K562 (cell line): ENCODE measurements around the gene TMEM243. TPM values are rescaled to one million over a fixed set of nuclear protein-coding genes. Genes with fewer than 3 reads are reported as not detected.

Experiments used
- ATAC-seq: fragments of 200-7000 bp; cut with Tn5 transposase; 3 replicates; pipeline ENCODE4 v1.9.1; 2020; ENCODE audit warnings: moderate library complexity
- BruUV-seq: library from RNA; stranded (reverse); fragments of 400-500 nt; replicated peaks from 2 replicates; lab custom pipeline; 2021; lab: Mats Ljungman, UMichigan
- CTCF ChIA-PET: fragments of 300-600 bp; formaldehyde crosslinking; extraction: SDS; loops from one replicate; lab custom pipeline; 2021; ENCODE audit warnings: low intra/inter-chr PET ratio; lab: Yijun Ruan, JAX
- POLR2A ChIA-PET: fragments of 300-600, 350-650 bp; sonication (Branson Sonifier 250); formaldehyde crosslinking; extraction: SDS; loops from one replicate; lab custom pipeline; 2021; ENCODE audit warnings: antibody characterized with exemption, inconsistent platforms; lab: Yijun Ruan, JAX
- DNase-seq, 4 experiments: peaks; one replicate each; pipeline versions ENCODE4 v3.0.0 to v3.0.0-alpha.2; 2011 to 2018; ENCODE audit warnings: low spot score in 3 of 4, mixed read lengths in 3 of 4; ENCODE audit errors: extremely low read depth in 1 of 4
- FAIRE-seq: peaks from 2 replicates; lab custom pipeline; 2011; peaks lifted over from hg19 to GRCh38; lab: Jason Lieb, UNC
- H2AFZ ChIP-seq: 2 replicates; pipeline ENCODE4 v1.6.0; 2011; ENCODE audit warnings: low read depth, low read length, control low read depth, inconsistent platforms
- H3K27ac ChIP-seq: fragments of 200-600 bp; 3 replicates; pipeline ENCODE4 v1.8.0; 2011; ENCODE audit warnings: low read depth, mild to moderate bottlenecking, control low read depth, inconsistent platforms, low read length, moderate library complexity, mixed read lengths; ENCODE audit errors: extremely low read depth
- H3K27me3 ChIP-seq, 2 experiments: fragments of 300-600 bp in 1 of 2; 2 replicates in 1 of 2; 3 replicates in 1 of 2; pipeline versions ENCODE4 v1.6.0 to v1.8.0; 2011; ENCODE audit warnings: inconsistent platforms in 2 of 2, low read length in 2 of 2, mild to moderate bottlenecking in 1 of 2, mixed read lengths in 1 of 2, moderate library complexity in 1 of 2; ENCODE audit not compliant: control insufficient read depth in 2 of 2, insufficient read depth in 2 of 2
- H3K36me3 ChIP-seq: fragments of 300-600 bp; 3 replicates; pipeline ENCODE4 v1.8.0; 2011; ENCODE audit warnings: mild to moderate bottlenecking, low read length, inconsistent platforms; ENCODE audit not compliant: control insufficient read depth, insufficient read depth
- H3K4me1 ChIP-seq, 2 experiments: fragments of 200-600 bp in 1 of 2; replicated peaks in 1 of 2; 2 replicates in 1 of 2; 3 replicates in 1 of 2; pipeline versions ENCODE4 v1.5.1 to v1.8.0; 2011; ENCODE audit warnings: inconsistent platforms in 2 of 2, low read length in 2 of 2, mild to moderate bottlenecking in 1 of 2, mixed read lengths in 1 of 2, moderate library complexity in 1 of 2; ENCODE audit not compliant: control insufficient read depth in 2 of 2, insufficient read depth in 2 of 2
- H3K4me2 ChIP-seq: 2 replicates; pipeline ENCODE4 v1.6.1; 2011; ENCODE audit warnings: low read length, control low read depth, inconsistent platforms, mixed read lengths; ENCODE audit not compliant: insufficient read depth
- H3K4me3 ChIP-seq: fragments of 200-600 bp; sonication (generic), shearing (Covaris generic); 2 replicates; pipeline ENCODE4 v1.5.1; 2016; ENCODE audit warnings: control low read depth, inconsistent platforms
- H3K79me2 ChIP-seq: fragments of 200-600 bp; 3 replicates; pipeline ENCODE4 v1.8.0; 2011; ENCODE audit warnings: low read length, inconsistent platforms; ENCODE audit not compliant: control insufficient read depth, insufficient read depth
- H3K9ac ChIP-seq, 2 experiments: 2 replicates each; pipeline versions ENCODE4 v1.6.0 to v1.6.1; 2011; ENCODE audit warnings: low read depth in 2 of 2, low read length in 2 of 2, control low read depth in 1 of 2, inconsistent platforms in 1 of 2, mild to moderate bottlenecking in 1 of 2, mixed read lengths in 1 of 2; ENCODE audit not compliant: insufficient read depth in 1 of 2
- H3K9me1 ChIP-seq: one replicate; pipeline ENCODE4 v1.6.0; 2011; ENCODE audit warnings: inconsistent platforms, mild to moderate bottlenecking, low read length, moderate library complexity; ENCODE audit not compliant: control insufficient read depth, insufficient read depth
- H3K9me3 ChIP-seq: replicated peaks from 2 replicates; pipeline ENCODE4 v1.5.1; 2011; ENCODE audit warnings: low read depth, low read length, inconsistent platforms; ENCODE audit not compliant: control insufficient read depth, insufficient read depth
- H4K20me1 ChIP-seq: replicated peaks from 2 replicates; pipeline ENCODE4 v1.6.1; 2011; ENCODE audit warnings: low read length, inconsistent platforms, mixed read lengths; ENCODE audit not compliant: control insufficient read depth, insufficient read depth
- ATF7 ChIP-seq: fragments of 450-650 bp; IDR thresholded peaks from 2 replicates; pipeline ENCODE4 v1.7.1; 2014; ENCODE audit warnings: mild to moderate bottlenecking, moderate library complexity
- CBX3 ChIP-seq, 2 experiments: IDR thresholded peaks; 1 replicate in 1 of 2; 2 replicates in 1 of 2; pipeline ENCODE4 v1.6.1; 2012; ENCODE audit warnings: inconsistent platforms in 2 of 2, low read length in 2 of 2, borderline replicate concordance in 1 of 2, control low read depth in 1 of 2
- ETV5 ChIP-seq: sonication (generic); formaldehyde crosslinking; IDR thresholded peaks from 2 replicates; pipeline ENCODE4 v1.4.0; 2020; ENCODE audit warnings: low read depth, mild to moderate bottlenecking, missing genetic modification reagents
- HNRNPH1 ChIP-seq: fragments of 200-400 bp; formaldehyde crosslinking; optimal IDR thresholded peaks from 2 replicates; pipeline ENCODE3; 2017; ENCODE audit warnings: low read depth, mild to moderate bottlenecking, low read length, moderate library complexity
- POLR2G ChIP-seq: fragments of 200-400 bp; formaldehyde crosslinking; IDR thresholded peaks from 2 replicates; pipeline ENCODE4 v1.6.1; 2017; ENCODE audit warnings: low read depth, mild to moderate bottlenecking, antibody characterized with exemption, low read length, moderate library complexity
- PTRF ChIP-seq: fragments of 450-650 bp; IDR thresholded peaks from 2 replicates; pipeline ENCODE4 v1.6.1; 2016; ENCODE audit warnings: mild to moderate bottlenecking, missing genetic modification characterization, missing compliant biosample characterization
- SRF ChIP-seq, 2 experiments: fragments of 250-450, 450-650 bp in 1 of 2; sonication (Bioruptor Pico) in 1 of 2; sonication (generic) in 1 of 2; formaldehyde crosslinking; IDR thresholded peaks; 2 replicates each; pipeline versions ENCODE4 v1.5.0 to v1.5.1; 2020 to 2022; ENCODE audit warnings: mild to moderate bottlenecking in 1 of 2, missing genetic modification reagents in 1 of 2
- STAT5B ChIP-seq: fragments of 250-450 bp; sonication (Bioruptor Pico); IDR thresholded peaks from 2 replicates; pipeline ENCODE4 v1.8.0; 2021; ENCODE audit warnings: mild to moderate bottlenecking, inconsistent platforms
- TAF15 ChIP-seq: fragments of 200-400 bp; formaldehyde crosslinking; IDR thresholded peaks from 2 replicates; pipeline ENCODE4 v1.6.1; 2017; ENCODE audit warnings: mild to moderate bottlenecking, low read depth, low read length, moderate library complexity
- U2AF2 ChIP-seq: fragments of 200-400 bp; formaldehyde crosslinking; optimal IDR thresholded peaks from 2 replicates; pipeline ENCODE3; 2017; ENCODE audit warnings: low read depth, mild to moderate bottlenecking, low read length
- ZC3H11A ChIP-seq: IDR thresholded peaks from 2 replicates; pipeline ENCODE4 v1.6.1; 2012; ENCODE audit warnings: low read depth, low read length, improper control_type of control experiment
- ZFX ChIP-seq: sonication (generic); formaldehyde crosslinking; IDR thresholded peaks from 2 replicates; pipeline ENCODE4 v1.8.0; 2022; ENCODE audit warnings: mild to moderate bottlenecking, missing genetic modification reagents, moderate library complexity
- ZNF224 ChIP-seq: sonication (generic); formaldehyde crosslinking; IDR thresholded peaks from 2 replicates; pipeline ENCODE4 v1.8.0; 2022; ENCODE audit warnings: mild to moderate bottlenecking, missing genetic modification reagents
- ZNF561 ChIP-seq: fragments of 450-650 bp; formaldehyde crosslinking; conservative IDR thresholded peaks from 2 replicates; pipeline ENCODE4 v1.4.0; 2020; ENCODE audit warnings: mild to moderate bottlenecking, moderate library complexity
- WGBS: fragments of 100-300 bp; shearing (Covaris generic); methylation state at CpG from one replicate; pipeline ENCODE4 v1.1.6; 2016; ENCODE audit warnings: low coverage, mixed read lengths; ENCODE audit not compliant: insufficient coverage; ENCODE audit errors: missing lambda C conversion rate; 5-methylcytosine and 5-hydroxymethylcytosine counted together
- in situ Hi-C: fragments of 300-500 bp; cut with MboI; formaldehyde crosslinking; loops from 4 replicates; pipeline ENCODE4 v1.15.0; 2018; ENCODE audit warnings: inconsistent platforms, mixed read lengths
- intact Hi-C: fragments of 100-400 bp; cut with micrococcal nuclease; formaldehyde crosslinking; loops from 2 replicates; pipeline ENCODE4 v1.14.2; 2022
- polyA plus RNA-seq, 8 experiments: library from polyadenylated mRNA; depleted of rRNA in 4 of 8; stranded (reverse) in 5 of 8; unstranded in 3 of 8; fragments of >200 nt; fragmentation: Nextera tagmentation in 2 of 8; fragmentation: Illumina TruSeq in 1 of 8; extraction: Ambion mirVana in 2 of 8; extraction: Trizol in 1 of 8; gene quantifications; 2 replicates each; pipeline versions ENCODE4 v1.2.1 to v1.2.3, GENCODE V29; 2011 to 2014; ENCODE audit warnings: inconsistent platforms in 1 of 8, missing spikeins in 1 of 8
- total RNA-seq, 7 experiments: library from RNA; depleted of rRNA in 6 of 7; stranded (reverse); fragments of >200 nt in 6 of 7; fragmentation: Illumina TruSeq in 2 of 7; extraction: Trizol in 2 of 7; gene quantifications; 2 replicates each; pipeline versions ENCODE4 v1.2.1 to v1.2.3, GENCODE V29; 2011 to 2021; ENCODE audit warnings: low replicate concordance in 1 of 7
- TF ChIP-seq, protein P1 (sequence below): fragments of 250-450 bp; sonication (Bioruptor Pico); IDR thresholded peaks from 2 replicates; pipeline ENCODE4 v1.4.0; 2020
- TF ChIP-seq, protein P2 (sequence below): sonication (generic); formaldehyde crosslinking; IDR thresholded peaks from 2 replicates; pipeline ENCODE4 v1.8.0; 2022; ENCODE audit warnings: mild to moderate bottlenecking, low read depth, missing genetic modification reagents
- TF ChIP-seq, protein P3 (sequence below): fragments of 250-450 bp; sonication (Bioruptor Pico); IDR thresholded peaks from 2 replicates; pipeline ENCODE4 v1.8.0; 2022; ENCODE audit warnings: moderate library complexity, mild to moderate bottlenecking, inconsistent platforms

TMEM243 gene
- total and polyA plus RNA-seq, 9 of the 15 experiments (the other 6 are each of a cell fraction or from before 2014, with no cell fraction given): 3.9 to 8.6 (median 6.1) TPM

DNA sequence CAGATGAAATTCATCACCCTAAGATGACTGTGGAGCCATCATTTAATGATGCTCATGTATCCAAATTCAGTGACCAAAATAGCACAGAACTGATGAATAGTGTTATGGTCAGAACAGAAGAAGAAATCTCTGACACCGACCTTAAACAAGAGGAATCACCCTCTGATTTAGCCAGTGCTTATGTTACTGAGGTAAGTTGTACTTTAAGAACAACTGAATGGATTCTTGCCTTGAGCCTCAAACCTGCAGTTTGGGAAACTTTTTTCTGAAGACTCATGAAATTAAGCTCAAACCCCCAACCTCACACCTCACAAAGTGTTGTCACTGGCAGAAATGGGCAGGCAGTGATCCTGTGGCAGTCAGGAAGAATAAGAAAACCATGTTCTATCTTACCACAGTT lies 25.6 kb downstream of the TMEM243 start:
- H3K4me2 ChIP-seq: no peak overlapping the region
- ATAC-seq (no peak), FAIRE-seq (no peak), DNase-seq (no peak)
- no peaks in the 10 kb centered on the region for H3K9me1 ChIP-seq
- no peaks in the 10 kb centered on the region for H3K79me2 ChIP-seq
- H3K36me3 ChIP-seq: peaks cover 95% of the 10 kb centered on the region
- H3K4me1 ChIP-seq: no peaks in the 10 kb centered on the region
- H3K27ac ChIP-seq: no peak overlapping the region
- H3K4me3 ChIP-seq: no peak overlapping the region
- no peaks in the 10 kb centered on the region for H3K9me3 ChIP-seq
- no TSS peak for BruUV-seq
- H4K20me1 ChIP-seq: no peaks in the 10 kb centered on the region
- no peak overlapping the region for H2AFZ ChIP-seq
- no peaks in the 10 kb centered on the region for H3K27me3 ChIP-seq
- CTCF ChIA-PET: no interaction called here
- TF ChIP-seq POLR2G: no peak
- TF ChIP-seq ETV5 (CRISPR knock-in tag): no peak
- no peak for TF ChIP-seq ZNF224 (CRISPR knock-in tag)
- no peak for TF ChIP-seq U2AF2
- no peak for TF ChIP-seq ZFX (CRISPR knock-in tag)
- TF ChIP-seq SRF (CRISPR knock-in tag; IDR thresholded peaks at IDR 0.05): no peak
- TF ChIP-seq, protein P1, sequence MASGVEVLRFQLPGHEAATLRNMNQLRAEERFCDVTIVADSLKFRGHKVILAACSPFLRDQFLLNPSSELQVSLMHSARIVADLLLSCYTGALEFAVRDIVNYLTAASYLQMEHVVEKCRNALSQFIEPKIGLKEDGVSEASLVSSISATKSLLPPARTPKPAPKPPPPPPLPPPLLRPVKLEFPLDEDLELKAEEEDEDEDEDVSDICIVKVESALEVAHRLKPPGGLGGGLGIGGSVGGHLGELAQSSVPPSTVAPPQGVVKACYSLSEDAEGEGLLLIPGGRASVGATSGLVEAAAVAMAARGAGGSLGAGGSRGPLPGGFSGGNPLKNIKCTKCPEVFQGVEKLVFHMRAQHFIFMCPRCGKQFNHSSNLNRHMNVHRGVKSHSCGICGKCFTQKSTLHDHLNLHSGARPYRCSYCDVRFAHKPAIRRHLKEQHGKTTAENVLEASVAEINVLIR (CRISPR knock-in tag): no peak
- no peak for TF ChIP-seq ZC3H11A
- TF ChIP-seq, protein P2, sequence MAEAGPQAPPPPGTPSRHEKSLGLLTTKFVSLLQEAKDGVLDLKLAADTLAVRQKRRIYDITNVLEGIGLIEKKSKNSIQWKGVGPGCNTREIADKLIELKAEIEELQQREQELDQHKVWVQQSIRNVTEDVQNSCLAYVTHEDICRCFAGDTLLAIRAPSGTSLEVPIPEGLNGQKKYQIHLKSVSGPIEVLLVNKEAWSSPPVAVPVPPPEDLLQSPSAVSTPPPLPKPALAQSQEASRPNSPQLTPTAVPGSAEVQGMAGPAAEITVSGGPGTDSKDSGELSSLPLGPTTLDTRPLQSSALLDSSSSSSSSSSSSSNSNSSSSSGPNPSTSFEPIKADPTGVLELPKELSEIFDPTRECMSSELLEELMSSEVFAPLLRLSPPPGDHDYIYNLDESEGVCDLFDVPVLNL (CRISPR knock-in tag): no peak
- TF ChIP-seq, protein P3, sequence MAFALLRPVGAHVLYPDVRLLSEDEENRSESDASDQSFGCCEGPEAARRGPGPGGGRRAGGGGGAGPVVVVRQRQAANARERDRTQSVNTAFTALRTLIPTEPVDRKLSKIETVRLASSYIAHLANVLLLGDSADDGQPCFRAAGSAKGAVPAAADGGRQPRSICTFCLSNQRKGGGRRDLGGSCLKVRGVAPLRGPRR (CRISPR knock-in tag): no peak
- no peak for TF ChIP-seq CBX3 (IDR thresholded peaks at IDR 0.05; ENCODE audit: borderline replicate concordance in 1 of 2, low read length in 2 of 2)
- TF ChIP-seq TAF15: no peak
- TF ChIP-seq ZNF561: no peak
- TF ChIP-seq ATF7: no peak
- no peak for TF ChIP-seq PTRF
- no peak for TF ChIP-seq STAT5B (CRISPR knock-in tag)
- no peak for TF ChIP-seq HNRNPH1
- POLR2A ChIA-PET: no interaction called here
- in situ Hi-C loops (no loop called here), intact Hi-C loops (no loop called here)
- H3K9ac ChIP-seq: no peak overlapping the region
- WGBS: 94% methylated on average over 1 of the region's 1 CpG
